DMS79 (cell line): Measurements from ENCODE around the gene R3HDM2.
A peak's percentile ranks its signal among the peaks of the same experiment; 100 is the strongest.

Experiments
- DNase-seq: peaks from one replicate; lab custom pipeline; 2025; lab: John Stamatoyannopoulos, UW

The R3HDM2 gene

GRCh38 chr12:57430931-57431566, at the start of gene R3HDM2:
TSS of gene R3HDM2 (minus strand) at chr12:57431043. CDS start at chr12:57310428, 120,615 bp downstream.
- peak; percentile 74 for DNase-seq

- no peak for DNase-seq
Observed at GRCh38 chr12:57479376-57480115, 48.7 kb upstream of the R3HDM2 start, which contains the start of gene ARHGAP9. TSS of gene ARHGAP9 (minus strand) at chr12:57479866. CDS start at chr12:57479406, 460 bp downstream.

- no peak for DNase-seq
Observed at GRCh38 chr12:57479043-57479375, 48.2 kb upstream of the R3HDM2 start.

GRCh38 chr12:57477710-57478681, 47.2 kb upstream of the R3HDM2 start:
- DNase-seq: no peak

GRCh38 chr12:57476993-57477709, 46.3 kb upstream of the R3HDM2 start:
- DNase-seq: no peak

- no peak for DNase-seq
Observed at GRCh38 chr12:57476162-57476992, 45.5 kb upstream of the R3HDM2 start.

GRCh38 chr12:57475271-57476161, 44.7 kb upstream of the R3HDM2 start:
- DNase-seq: no peak

GRCh38 chr12:57474862-57475261, 44.0 kb upstream of the R3HDM2 start:
- no peak for DNase-seq

- DNase-seq: no peak
Observed at GRCh38 chr12:57474430-57474829, 43.6 kb upstream of the R3HDM2 start.

GRCh38 chr12:57473886-57474285, 43.0 kb upstream of the R3HDM2 start:
- DNase-seq: no peak

- DNase-seq: no peak
Observed at GRCh38 chr12:57473392-57473791, 42.5 kb upstream of the R3HDM2 start.

- no peak for DNase-seq
Observed at GRCh38 chr12:57472391-57472790, 41.5 kb upstream of the R3HDM2 start.

- no peak for DNase-seq
Observed at GRCh38 chr12:57471661-57472060, 40.8 kb upstream of the R3HDM2 start.

GRCh38 chr12:57470970-57471656, 40.3 kb upstream of the R3HDM2 start:
- no peak for DNase-seq

- DNase-seq: no peak
Observed at GRCh38 chr12:57470286-57470969, 39.6 kb upstream of the R3HDM2 start.

GRCh38 chr12:57469296-57470164, 38.7 kb upstream of the R3HDM2 start:
- no peak for DNase-seq

- DNase-seq: no peak
Observed at GRCh38 chr12:57467915-57468314, 37.1 kb upstream of the R3HDM2 start.
